Brain microvascular endothelial cell (primary cell): ENCODE results near the gene NHLRC4.

ENCODE experiments used
- DNase-seq: peaks from one replicate; pipeline ENCODE4 v3.0.0-alpha.2; 2020
- H3K27ac ChIP-seq: fragments of 250-450 bp; sonication (Bioruptor Pico); 2 replicates; pipeline ENCODE4 v1.5.1; 2020; ENCODE audit warnings: mild to moderate bottlenecking, moderate library complexity
- H3K27me3 ChIP-seq: fragments of 250-450 bp; sonication (Bioruptor Pico); replicated peaks from 2 replicates; pipeline ENCODE4 v1.5.1; 2020; ENCODE audit warnings: mild to moderate bottlenecking
- H3K36me3 ChIP-seq: fragments of 250-450 bp; sonication (Bioruptor Pico); replicated peaks from 2 replicates; pipeline ENCODE4 v1.5.1; 2020; ENCODE audit warnings: mild to moderate bottlenecking
- H3K4me3 ChIP-seq: 2 replicates; pipeline ENCODE4 v1.5.1; 2011; ENCODE audit warnings: low read depth, mild to moderate bottlenecking, control low read depth, low read length, moderate library complexity
- in situ Hi-C: cut with HindIII; loops from 2 replicates; pipeline ENCODE4 v1.10.0; 2017; ENCODE audit warnings: low sequenced_read_pairs, low pct_ligation_motif_present
- TF ChIP-seq, protein P1 (sequence below): IDR thresholded peaks from 2 replicates; pipeline ENCODE4 v1.5.1; 2011; ENCODE audit warnings: low read depth, mild to moderate bottlenecking, moderate library complexity, low read length, control low read depth, inconsistent platforms; ENCODE audit errors: missing control alignments

NHLRC4 gene

GRCh38 chr16:574021-574760, 7.4 kb downstream of the NHLRC4 start:
- TF ChIP-seq, protein P1, sequence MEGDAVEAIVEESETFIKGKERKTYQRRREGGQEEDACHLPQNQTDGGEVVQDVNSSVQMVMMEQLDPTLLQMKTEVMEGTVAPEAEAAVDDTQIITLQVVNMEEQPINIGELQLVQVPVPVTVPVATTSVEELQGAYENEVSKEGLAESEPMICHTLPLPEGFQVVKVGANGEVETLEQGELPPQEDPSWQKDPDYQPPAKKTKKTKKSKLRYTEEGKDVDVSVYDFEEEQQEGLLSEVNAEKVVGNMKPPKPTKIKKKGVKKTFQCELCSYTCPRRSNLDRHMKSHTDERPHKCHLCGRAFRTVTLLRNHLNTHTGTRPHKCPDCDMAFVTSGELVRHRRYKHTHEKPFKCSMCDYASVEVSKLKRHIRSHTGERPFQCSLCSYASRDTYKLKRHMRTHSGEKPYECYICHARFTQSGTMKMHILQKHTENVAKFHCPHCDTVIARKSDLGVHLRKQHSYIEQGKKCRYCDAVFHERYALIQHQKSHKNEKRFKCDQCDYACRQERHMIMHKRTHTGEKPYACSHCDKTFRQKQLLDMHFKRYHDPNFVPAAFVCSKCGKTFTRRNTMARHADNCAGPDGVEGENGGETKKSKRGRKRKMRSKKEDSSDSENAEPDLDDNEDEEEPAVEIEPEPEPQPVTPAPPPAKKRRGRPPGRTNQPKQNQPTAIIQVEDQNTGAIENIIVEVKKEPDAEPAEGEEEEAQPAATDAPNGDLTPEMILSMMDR, result no peak
- no peak for DNase-seq
- in situ Hi-C loops, result no loop called here
- no peak overlapping the region for H3K27ac ChIP-seq
- no peak overlapping the region for H3K4me3 ChIP-seq
- no peaks in the 10 kb centered on the region for H3K27me3 ChIP-seq
- peaks cover 17% of the 10 kb centered on the region for H3K36me3 ChIP-seq

- H3K27me3 ChIP-seq, result no peaks in the 10 kb centered on the region
- peaks cover 17% of the 10 kb centered on the region for H3K36me3 ChIP-seq
- in situ Hi-C loops, result no loop called here
- no peak overlapping the region for H3K4me3 ChIP-seq
- DNase-seq, result no peak
- H3K27ac ChIP-seq, result no peak overlapping the region
- TF ChIP-seq, protein P1, result no peak
These were observed 8.8 kb downstream of the NHLRC4 start for GRCh38 chr16:575354-576196.

GRCh38 chr16:576197-576822, 9.5 kb downstream of the NHLRC4 start:
- in situ Hi-C loops, result no loop called here
- Histone ChIP-seq H3K27me3 (no peaks in the 10 kb centered on the region), H3K4me3 (no peak overlapping the region), H3K36me3 (peaks cover 17% of the 10 kb centered on the region), H3K27ac (no peak overlapping the region)
- TF ChIP-seq, protein P1, result no peak
- DNase-seq, result no peak

GRCh38 chr16:576823-577201, 10.0 kb downstream of the NHLRC4 start:
- Histone ChIP-seq H3K36me3 (peaks cover 17% of the 10 kb centered on the region), H3K27me3 (no peaks in the 10 kb centered on the region), H3K27ac (no peak overlapping the region), H3K4me3 (no peak overlapping the region)
- no peak for DNase-seq
- in situ Hi-C loops, result no loop called here
- TF ChIP-seq, protein P1, result no peak

DNA sequence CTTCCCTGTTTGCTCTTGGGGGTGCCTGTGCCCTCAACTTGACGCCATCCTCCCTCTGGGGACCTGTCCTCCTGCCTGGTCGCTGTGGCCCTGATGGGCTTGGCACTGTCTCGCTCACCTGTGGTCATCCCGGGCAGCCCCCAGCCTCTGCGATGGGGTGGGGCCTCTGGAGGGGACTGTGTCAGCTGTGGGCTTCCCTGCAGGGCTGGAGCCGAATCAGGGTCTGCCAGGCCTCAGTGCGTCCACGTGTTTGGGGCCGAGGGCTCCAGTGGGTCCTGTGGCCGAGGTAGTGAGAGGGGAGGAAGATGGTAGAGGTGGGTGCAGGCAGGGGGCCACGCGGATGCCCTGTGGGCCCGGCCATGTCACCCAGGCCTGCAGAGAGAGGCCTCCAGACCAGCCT, 11.0 kb downstream of the NHLRC4 start:
- H3K27ac ChIP-seq, result no peak overlapping the region
- H3K27me3 ChIP-seq, result no peaks in the 10 kb centered on the region
- no peak for DNase-seq
- H3K4me3 ChIP-seq, result no peak overlapping the region
- in situ Hi-C loops, result no loop called here
- TF ChIP-seq, protein P1, result no peak
- H3K36me3 ChIP-seq, result peaks cover 17% of the 10 kb centered on the region
